ENCODE data around the gene MCOLN1. TPM values are rescaled to one million over a fixed set of nuclear protein-coding genes. Genes with fewer than 3 reads are reported as not detected.

MCOLN1 gene
- 10 to 100 TPM; 21.2 to 36.0 TPM for total RNA-seq
- polyA plus RNA-seq = 10 to 100 TPM; 14.5 to 34.6 TPM
- long read RNA-seq, donor 1, transcript MCOLN1-201 (14 exons, 2,082 nt) = major isoform, 90 of 124 reads
- long read RNA-seq, donor 1, partial matches to known transcripts = 10 of 124 reads
- long read RNA-seq, donor 1, other reads (novel, unspliced or antisense) = 20 of 124 reads
- long read RNA-seq, donor 2, transcript MCOLN1-201 (14 exons, 2,082 nt) = major isoform, 11 of 18 reads
- long read RNA-seq, donor 2, partial matches to known transcripts = 2 of 18 reads
- long read RNA-seq, donor 2, other reads (novel, unspliced or antisense) = 4 of 18 reads

DNA sequence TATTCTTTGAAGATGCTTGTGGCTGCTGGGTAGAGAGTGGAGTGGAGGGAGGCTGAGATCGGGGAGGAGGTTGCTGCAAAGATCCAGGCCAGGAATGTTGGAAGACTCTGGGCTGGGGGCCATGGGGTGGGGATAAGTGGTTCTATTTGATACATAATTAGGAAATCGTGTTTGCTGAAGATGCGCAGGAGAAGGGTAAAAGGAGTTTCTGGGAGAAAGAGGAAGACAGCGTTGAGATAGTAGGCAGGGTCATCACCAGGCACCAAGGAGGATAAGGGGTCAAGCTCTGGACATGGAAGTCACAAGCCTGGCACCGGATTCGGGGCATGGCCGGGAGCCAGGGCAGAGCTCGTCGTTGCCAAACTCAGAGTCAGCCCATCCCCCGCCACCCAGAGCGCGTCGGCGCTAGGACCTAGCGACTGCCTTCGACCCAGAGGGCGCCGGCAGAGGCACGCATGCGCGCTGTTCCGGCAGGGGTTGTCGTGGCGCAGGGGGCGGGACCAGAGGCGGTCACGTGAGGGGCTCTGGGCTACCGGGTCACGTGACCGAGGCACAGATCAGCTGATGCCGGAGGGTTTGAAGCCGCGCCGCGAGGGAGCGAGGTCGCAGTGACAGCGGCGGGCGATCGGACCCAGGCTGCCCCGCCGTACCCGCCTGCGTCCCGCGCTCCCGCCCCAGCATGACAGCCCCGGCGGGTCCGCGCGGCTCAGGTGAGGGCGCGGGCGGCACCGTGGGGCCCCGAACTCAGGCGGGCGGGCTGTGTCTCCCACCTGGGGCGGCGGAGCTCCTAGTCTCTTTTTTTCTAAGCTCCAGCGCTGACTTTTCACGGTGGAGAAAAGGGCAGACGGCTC, at the start of gene MCOLN1:
TSS of gene MCOLN1 (plus strand) at position 553 of the 851 bp plus-strand sequence. CDS start at position 680, 127 bp downstream.
- WGBS, 2 donors = 0 to 1% methylated on average over 58 to 65 of the region's 65 CpGs
- ATAC-seq (ENCODE audit: low FRiP score) (peak; percentile 96), DNase-seq (peak; percentile 100)
- Histone ChIP-seq H3K36me3 (ENCODE audit: control insufficient read depth in 1 of 2, insufficient read depth in 2 of 2, low read length in 1 of 2) (no peaks in the 10 kb centered on the region), H3K27ac (ENCODE audit: low read depth in 1 of 2, low read length in 2 of 2) (no peak within 1 kb of the TSS), H3K9me3 (ENCODE audit: control insufficient read depth, low read length) (no peaks in the 10 kb centered on the region), H3K4me1 (ENCODE audit: control insufficient read depth in 1 of 2, insufficient read depth in 2 of 2, low read length in 2 of 2) (no peaks in the 10 kb centered on the region), H3K27me3 (ENCODE audit: control insufficient read depth in 1 of 2, insufficient read depth in 2 of 2, low read length in 1 of 2) (no peaks in the 10 kb centered on the region), H3K4me3 (ENCODE audit: low read length in 2 of 2) (peak within 1 kb of the TSS; percentile 47 to 68)
- intact Hi-C loops (cut with DNase I) = loop anchor here in 1 of 2 donors (1.0 kb wide), 1 partner anchor 12 kb away; no protein-coding TSS in a partner anchor

DNA sequence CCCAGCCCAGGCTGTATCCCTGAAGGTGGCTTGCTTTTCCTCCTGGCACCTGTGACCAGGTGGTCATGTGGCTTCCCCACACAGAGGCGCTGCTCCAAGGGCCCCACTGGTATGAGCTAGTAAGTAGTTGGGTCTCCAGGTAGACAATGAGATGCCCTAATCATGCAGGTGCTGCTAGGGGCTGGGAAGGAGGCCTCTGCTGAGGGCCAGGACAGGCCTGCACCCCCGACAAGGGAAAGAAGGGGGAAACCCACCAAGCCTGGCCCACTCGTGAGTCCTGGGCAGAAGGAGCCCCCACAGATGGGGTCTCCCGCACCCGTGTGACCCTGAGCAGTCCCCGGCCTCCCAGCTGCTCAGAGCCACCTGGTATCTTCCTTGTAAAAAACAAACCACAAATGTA, 46.8 kb upstream of the MCOLN1 start:
- Histone ChIP-seq H3K36me3 (ENCODE audit: control insufficient read depth in 1 of 2, insufficient read depth in 2 of 2, low read length in 1 of 2) (no peaks in the 10 kb centered on the region), H3K9me3 (ENCODE audit: control insufficient read depth, low read length) (no peaks in the 10 kb centered on the region), H3K27me3 (ENCODE audit: control insufficient read depth in 1 of 2, insufficient read depth in 2 of 2, low read length in 1 of 2) (no peaks in the 10 kb centered on the region), H3K4me3 (ENCODE audit: low read length in 2 of 2) (no peak overlapping the region), H3K27ac (ENCODE audit: low read depth in 1 of 2, low read length in 2 of 2) (no peak overlapping the region), H3K4me1 (ENCODE audit: control insufficient read depth in 1 of 2, insufficient read depth in 2 of 2, low read length in 2 of 2) (no peaks in the 10 kb centered on the region)
- no peak for DNase-seq
- no peak for ATAC-seq (ENCODE audit: low FRiP score)
- intact Hi-C loops (cut with DNase I) = no loop called here
- WGBS, 2 donors = 83 to 88% methylated on average over 6 of the region's 6 CpGs

DNA sequence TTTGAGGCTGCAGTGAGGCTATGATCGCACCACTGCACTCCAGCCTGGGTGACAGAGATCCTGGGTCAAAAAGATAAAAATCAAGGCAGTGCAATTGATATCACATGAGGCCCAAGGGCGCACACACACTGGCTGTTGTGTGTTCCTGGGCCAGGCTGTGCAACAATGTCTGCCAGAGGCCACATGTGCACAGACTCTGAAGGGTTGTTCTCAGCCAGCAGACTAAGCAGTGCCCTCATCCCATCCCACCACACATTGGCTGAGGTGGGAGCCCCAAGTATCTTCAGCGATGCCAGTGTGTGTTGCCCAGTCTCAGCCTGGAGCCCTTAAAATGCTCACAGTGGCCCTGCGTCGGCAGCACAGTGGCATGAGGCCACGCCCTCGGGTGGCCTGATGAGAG, 46.2 kb upstream of the MCOLN1 start:
- H3K36me3 ChIP-seq (ENCODE audit: control insufficient read depth in 1 of 2, insufficient read depth in 2 of 2, low read length in 1 of 2) = no peaks in the 10 kb centered on the region
- H3K4me3 ChIP-seq (ENCODE audit: low read length in 2 of 2) = no peak overlapping the region
- no peaks in the 10 kb centered on the region for H3K9me3 ChIP-seq (ENCODE audit: control insufficient read depth, low read length)
- no peak overlapping the region for H3K27ac ChIP-seq (ENCODE audit: low read depth in 1 of 2, low read length in 2 of 2)
- no peaks in the 10 kb centered on the region for H3K27me3 ChIP-seq (ENCODE audit: control insufficient read depth in 1 of 2, insufficient read depth in 2 of 2, low read length in 1 of 2)
- no peaks in the 10 kb centered on the region for H3K4me1 ChIP-seq (ENCODE audit: control insufficient read depth in 1 of 2, insufficient read depth in 2 of 2, low read length in 2 of 2)
- WGBS, 2 donors = 75 to 77% methylated on average over 7 of the region's 7 CpGs
- intact Hi-C loops (cut with DNase I) = no loop called here
- ATAC-seq (ENCODE audit: low FRiP score) = no peak
- DNase-seq = no peak

DNA sequence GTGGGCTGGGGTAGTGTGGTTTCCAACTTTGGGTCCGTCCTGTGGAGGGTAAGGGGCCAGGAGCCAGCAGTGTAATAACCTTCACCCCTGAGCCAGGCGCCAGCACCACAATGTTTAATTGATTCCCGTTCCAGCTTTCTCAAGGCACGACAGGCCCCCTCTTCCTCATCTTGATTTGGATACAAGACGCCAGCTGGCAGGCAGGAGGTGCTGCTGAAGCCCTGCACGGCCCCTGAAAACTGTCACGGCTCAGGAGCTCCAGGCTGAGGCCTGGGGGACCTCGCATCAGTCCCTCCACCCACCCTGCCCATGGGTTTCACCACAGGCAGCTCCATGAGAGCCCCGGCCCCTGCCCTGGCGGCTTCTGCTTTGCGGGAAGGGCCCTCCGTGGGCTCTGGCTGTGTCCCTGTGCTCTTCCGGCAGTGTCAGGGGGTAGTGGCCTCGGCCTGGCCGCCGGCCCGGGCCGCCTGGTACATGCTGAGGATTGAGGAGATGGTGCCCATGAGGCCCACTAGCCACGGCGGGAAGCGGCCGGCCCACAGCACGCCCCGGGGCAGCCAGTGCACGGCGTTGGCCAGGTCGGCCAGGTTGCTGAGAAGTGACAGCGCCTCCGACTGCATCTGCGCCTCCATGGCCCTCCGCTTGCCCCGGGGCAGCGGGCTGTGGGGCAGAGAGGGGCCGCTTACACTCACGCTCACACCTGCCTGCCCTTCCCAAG, 45.5 kb upstream of the MCOLN1 start:
- Histone ChIP-seq H3K4me3 (ENCODE audit: low read length in 2 of 2) (no peak overlapping the region), H3K4me1 (ENCODE audit: control insufficient read depth in 1 of 2, insufficient read depth in 2 of 2, low read length in 2 of 2) (no peaks in the 10 kb centered on the region), H3K27ac (ENCODE audit: low read depth in 1 of 2, low read length in 2 of 2) (no peak overlapping the region), H3K36me3 (ENCODE audit: control insufficient read depth in 1 of 2, insufficient read depth in 2 of 2, low read length in 1 of 2) (no peaks in the 10 kb centered on the region), H3K27me3 (ENCODE audit: control insufficient read depth in 1 of 2, insufficient read depth in 2 of 2, low read length in 1 of 2) (no peaks in the 10 kb centered on the region), H3K9me3 (ENCODE audit: control insufficient read depth, low read length) (no peaks in the 10 kb centered on the region)
- DNase-seq = no peak
- no peak for ATAC-seq (ENCODE audit: low FRiP score)
- 82 to 83% methylated on average over 32 to 35 of the region's 35 CpGs for WGBS, 2 donors
- intact Hi-C loops (cut with DNase I) = no loop called here

DNA sequence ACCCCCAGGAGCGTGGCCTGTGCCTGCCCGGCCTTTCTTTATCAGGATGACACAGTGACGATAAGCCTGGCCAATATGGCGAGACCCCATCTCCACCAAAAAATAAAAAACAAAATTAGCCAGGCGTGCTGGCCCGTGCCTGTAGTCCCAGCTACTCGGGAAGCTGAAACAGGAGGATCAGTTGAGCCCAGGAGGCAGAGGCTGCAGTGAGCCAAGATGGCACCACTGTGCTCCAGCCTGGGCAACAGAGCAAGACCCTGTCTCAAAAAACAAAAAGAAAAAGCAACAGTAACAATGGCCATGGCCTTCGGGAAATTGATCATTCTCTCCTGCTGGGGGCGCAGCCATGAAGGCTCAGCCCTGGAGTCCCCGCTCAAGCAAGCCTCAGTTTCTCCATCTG, 44.7 kb upstream of the MCOLN1 start:
- no peak for DNase-seq
- Histone ChIP-seq H3K27ac (ENCODE audit: low read depth in 1 of 2, low read length in 2 of 2) (no peak overlapping the region), H3K4me3 (ENCODE audit: low read length in 2 of 2) (no peak overlapping the region), H3K27me3 (ENCODE audit: control insufficient read depth in 1 of 2, insufficient read depth in 2 of 2, low read length in 1 of 2) (no peaks in the 10 kb centered on the region), H3K4me1 (ENCODE audit: control insufficient read depth in 1 of 2, insufficient read depth in 2 of 2, low read length in 2 of 2) (no peaks in the 10 kb centered on the region), H3K36me3 (ENCODE audit: control insufficient read depth in 1 of 2, insufficient read depth in 2 of 2, low read length in 1 of 2) (no peaks in the 10 kb centered on the region), H3K9me3 (ENCODE audit: control insufficient read depth, low read length) (no peaks in the 10 kb centered on the region)
- intact Hi-C loops (cut with DNase I) = no loop called here
- ATAC-seq (ENCODE audit: low FRiP score) = no peak
- 85 to 86% methylated on average over 10 of the region's 10 CpGs for WGBS, 2 donors

DNA sequence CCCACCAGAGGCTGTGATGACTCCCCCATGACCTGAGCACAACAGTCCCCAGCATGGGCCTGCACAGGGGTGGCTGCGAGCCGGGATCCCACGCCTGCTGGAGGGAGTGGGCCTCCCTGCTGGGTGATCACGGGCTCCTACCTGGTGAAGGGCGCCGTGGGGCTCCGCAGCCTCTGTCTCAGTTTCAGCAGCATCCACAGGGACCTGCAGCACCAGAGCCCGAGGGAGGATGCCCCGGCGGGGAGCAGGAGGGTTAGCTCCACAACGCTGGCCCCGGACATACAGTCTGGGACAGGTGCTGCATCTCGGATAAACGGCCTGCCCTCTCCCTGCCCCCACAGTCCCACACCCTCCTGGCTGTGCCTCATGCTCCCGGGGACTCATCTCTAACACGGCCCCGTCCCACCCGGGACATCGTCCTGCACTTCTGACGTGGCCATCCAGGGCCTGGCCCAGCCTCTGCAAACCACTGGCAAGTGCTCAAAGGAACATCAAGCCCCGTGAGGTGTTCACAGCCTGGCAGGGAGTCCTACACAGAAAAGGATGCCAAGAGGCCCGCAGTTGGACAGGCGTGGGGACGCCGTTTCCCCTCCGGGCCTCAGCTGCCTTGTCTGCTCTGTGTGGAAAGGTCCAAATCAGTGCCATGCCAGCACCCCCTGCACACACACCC, 44.1 kb upstream of the MCOLN1 start:
- no peak overlapping the region for H3K27ac ChIP-seq (ENCODE audit: low read depth in 1 of 2, low read length in 2 of 2)
- no peaks in the 10 kb centered on the region for H3K36me3 ChIP-seq (ENCODE audit: control insufficient read depth in 1 of 2, insufficient read depth in 2 of 2, low read length in 1 of 2)
- no peaks in the 10 kb centered on the region for H3K27me3 ChIP-seq (ENCODE audit: control insufficient read depth in 1 of 2, insufficient read depth in 2 of 2, low read length in 1 of 2)
- DNase-seq = no peak
- WGBS, 2 donors = 53 to 55% methylated on average over 26 of the region's 26 CpGs
- H3K4me1 ChIP-seq (ENCODE audit: control insufficient read depth in 1 of 2, insufficient read depth in 2 of 2, low read length in 2 of 2) = no peaks in the 10 kb centered on the region
- ATAC-seq (ENCODE audit: low FRiP score) = no peak
- H3K9me3 ChIP-seq (ENCODE audit: control insufficient read depth, low read length) = no peaks in the 10 kb centered on the region
- no peak overlapping the region for H3K4me3 ChIP-seq (ENCODE audit: low read length in 2 of 2)
- intact Hi-C loops (cut with DNase I) = no loop called here

DNA sequence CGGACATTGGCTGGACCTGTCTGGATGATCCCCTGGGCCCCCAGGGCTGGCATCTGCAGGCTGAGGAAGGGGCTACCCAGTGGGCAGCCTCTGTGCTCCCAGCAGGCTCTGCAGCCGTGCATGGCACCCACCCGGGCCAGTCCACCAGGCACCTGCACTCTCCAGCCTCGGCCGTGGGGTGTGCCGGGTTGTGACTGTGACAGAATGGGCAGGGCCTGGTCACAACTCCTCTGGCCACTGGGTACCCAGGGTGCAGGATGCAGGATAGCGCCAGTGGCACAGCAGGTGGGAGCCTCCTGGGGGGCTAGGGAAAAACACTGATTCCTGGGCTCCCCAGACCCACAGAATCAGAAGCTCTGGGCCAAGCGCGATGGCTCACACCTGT, 43.6 kb upstream of the MCOLN1 start:
- Histone ChIP-seq H3K4me3 (ENCODE audit: low read length in 2 of 2) (no peak overlapping the region), H3K36me3 (ENCODE audit: control insufficient read depth in 1 of 2, insufficient read depth in 2 of 2, low read length in 1 of 2) (no peaks in the 10 kb centered on the region), H3K9me3 (ENCODE audit: control insufficient read depth, low read length) (no peaks in the 10 kb centered on the region), H3K4me1 (ENCODE audit: control insufficient read depth in 1 of 2, insufficient read depth in 2 of 2, low read length in 2 of 2) (no peaks in the 10 kb centered on the region), H3K27me3 (ENCODE audit: control insufficient read depth in 1 of 2, insufficient read depth in 2 of 2, low read length in 1 of 2) (no peaks in the 10 kb centered on the region), H3K27ac (ENCODE audit: low read depth in 1 of 2, low read length in 2 of 2) (no peak overlapping the region)
- intact Hi-C loops (cut with DNase I) = no loop called here
- 76 to 77% methylated on average over 9 of the region's 9 CpGs for WGBS, 2 donors
- DNase-seq (no peak), ATAC-seq (ENCODE audit: low FRiP score) (no peak)

DNA sequence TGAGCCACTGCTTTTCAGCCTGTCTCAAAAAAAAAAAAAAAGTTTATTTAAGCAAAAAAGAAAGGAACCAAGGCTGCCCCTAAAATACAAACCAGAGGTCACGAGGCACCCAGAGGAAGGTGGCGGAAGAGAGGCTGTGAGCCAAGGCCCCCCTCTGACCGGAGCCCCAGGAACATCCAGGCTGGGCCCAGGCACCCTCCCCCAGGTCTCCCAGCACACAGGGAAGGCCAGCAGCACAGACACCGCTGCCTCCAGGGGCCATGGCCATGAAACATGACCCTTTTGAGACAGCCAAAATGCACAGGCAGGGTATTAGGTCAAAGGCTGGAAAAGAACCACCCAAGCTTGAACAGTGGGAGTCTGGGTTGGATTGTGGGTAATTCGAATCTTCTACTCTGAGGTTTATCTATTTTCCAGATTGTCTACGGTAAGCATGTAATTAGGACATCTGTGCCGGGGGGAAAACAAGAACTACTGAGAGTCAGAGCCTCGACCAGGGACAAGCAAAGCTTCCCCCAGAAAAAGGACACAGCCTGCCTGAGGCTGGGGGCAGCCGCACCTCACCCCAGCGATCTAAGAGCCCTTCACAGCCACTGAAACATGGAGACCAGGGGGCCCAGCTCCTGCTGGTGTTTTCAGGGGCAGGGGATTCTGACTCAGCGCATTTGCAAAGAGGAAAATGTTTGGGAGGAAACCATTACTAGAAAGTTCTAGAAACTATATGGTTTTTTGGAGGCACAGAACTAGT, 42.0 kb upstream of the MCOLN1 start:
- no peaks in the 10 kb centered on the region for H3K27me3 ChIP-seq (ENCODE audit: control insufficient read depth in 1 of 2, insufficient read depth in 2 of 2, low read length in 1 of 2)
- H3K27ac ChIP-seq (ENCODE audit: low read depth in 1 of 2, low read length in 2 of 2) = no peak overlapping the region
- no peak for DNase-seq
- H3K9me3 ChIP-seq (ENCODE audit: control insufficient read depth, low read length) = no peaks in the 10 kb centered on the region
- 77 to 78% methylated on average over 11 of the region's 11 CpGs for WGBS, 2 donors
- intact Hi-C loops (cut with DNase I) = no loop called here
- no peak for ATAC-seq (ENCODE audit: low FRiP score)
- no peak overlapping the region for H3K4me3 ChIP-seq (ENCODE audit: low read length in 2 of 2)
- no peaks in the 10 kb centered on the region for H3K36me3 ChIP-seq (ENCODE audit: control insufficient read depth in 1 of 2, insufficient read depth in 2 of 2, low read length in 1 of 2)
- no peaks in the 10 kb centered on the region for H3K4me1 ChIP-seq (ENCODE audit: control insufficient read depth in 1 of 2, insufficient read depth in 2 of 2, low read length in 2 of 2)
